NB4 (cell line): ENCODE data around the gene SPNS3.

Experiments used
- DNase-seq: peaks from one replicate; pipeline ENCODE4 v3.0.0; 2010; ENCODE audit warnings: low read depth
- H3K4me3 ChIP-seq: one replicate; pipeline ENCODE4 v1.5.1; 2011; ENCODE audit warnings: mild to moderate bottlenecking, low read depth, low read length, moderate library complexity
- CTCF ChIP-seq: IDR thresholded peaks from one replicate; pipeline ENCODE4 v1.5.1; 2012; ENCODE audit warnings: low read depth, low read length
- MAX ChIP-seq: IDR thresholded peaks from 2 replicates; pipeline ENCODE4 v1.6.1; 2011; ENCODE audit warnings: low read depth, low read length
- MYC ChIP-seq: IDR thresholded peaks from 2 replicates; pipeline ENCODE4 v1.6.1; 2011; ENCODE audit warnings: low read depth, low read length
- POLR2A ChIP-seq: IDR thresholded peaks from 2 replicates; pipeline ENCODE4 v1.6.1; 2011; ENCODE audit warnings: mild to moderate bottlenecking; ENCODE audit not compliant: insufficient read length; ENCODE audit errors: extremely low read depth

SPNS3 gene

GRCh38 chr17:4516735-4517134 is 83.0 kb downstream of the SPNS3 start:
- DNase-seq = no peak
- TF ChIP-seq CTCF (no peak), POLR2A (no peak), MAX (no peak), MYC (no peak)
- no peak overlapping the region for H3K4me3 ChIP-seq

GRCh38 chr17:4518901-4519300 is 85.2 kb downstream of the SPNS3 start:
- H3K4me3 ChIP-seq = no peak overlapping the region
- TF ChIP-seq CTCF = no peak
- no peak for TF ChIP-seq MAX
- no peak for TF ChIP-seq POLR2A
- no peak for TF ChIP-seq MYC
- DNase-seq = no peak

- TF ChIP-seq POLR2A (no peak), CTCF (no peak), MAX (no peak)
- no peak for DNase-seq
- H3K4me3 ChIP-seq = no peak overlapping the region
These were observed 85.6 kb downstream of the SPNS3 start for GRCh38 chr17:4519361-4519788.

- TF ChIP-seq CTCF (no peak), POLR2A (no peak)
- H3K4me3 ChIP-seq = no peak overlapping the region
- no peak for DNase-seq
These were observed 86.5 kb downstream of the SPNS3 start for GRCh38 chr17:4520060-4520893.

- DNase-seq = no peak
- TF ChIP-seq MYC (no peak), CTCF (no peak), MAX (no peak), POLR2A (no peak)
These were observed 87.3 kb downstream of the SPNS3 start for GRCh38 chr17:4520894-4521600.

More at GRCh38 chr17:4520894-4521600, 87.3 kb downstream of the SPNS3 start:
- no peak overlapping the region for H3K4me3 ChIP-seq
